Esophagus muscularis mucosa (tissue), 4 donors: ENCODE measurements around the gene CLASRP. TPM values are rescaled to one million over a fixed set of nuclear protein-coding genes. Genes with fewer than 3 reads are reported as not detected.
A peak's percentile ranks its signal among the peaks of the same experiment; 100 is the strongest.

ENCODE experiments used
- DNase-seq: peaks from one replicate; pipeline ENCODE4 v3.0.0-alpha.2; 2017; ENCODE audit errors: extremely low spot score
- H3K27ac ChIP-seq, 4 donors: fragments of 200-600 bp; sonication (generic); replicated peaks in 1 of 4; 1 replicate in 3 of 4; 2 replicates in 1 of 4; pipeline ENCODE4 v1.5.1; 2016 to 2019; ENCODE audit warnings: mild to moderate bottlenecking in 1 of 4
- H3K27me3 ChIP-seq, 4 donors: fragments of 200-600 bp; sonication (generic); one replicate each; pipeline versions ENCODE4 v1.5.1 to v1.6.0; 2016 to 2019
- H3K36me3 ChIP-seq, 4 donors: fragments of 200-600 bp; sonication (generic); one replicate each; pipeline ENCODE4 v1.5.1; 2016 to 2019
- H3K4me1 ChIP-seq, 4 donors: fragments of 200-600 bp; sonication (generic); one replicate each; pipeline ENCODE4 v1.5.1; 2016 to 2019
- H3K4me3 ChIP-seq, 4 donors: fragments of 200-600 bp; sonication (generic); 1 replicate in 2 of 4; 2 replicates in 2 of 4; pipeline ENCODE4 v1.5.1; 2016 to 2019; ENCODE audit warnings: mild to moderate bottlenecking in 4 of 4, moderate library complexity in 1 of 4
- H3K9me3 ChIP-seq, 4 donors: fragments of 200-600 bp; sonication (generic); 1 replicate in 3 of 4; 2 replicates in 1 of 4; pipeline ENCODE4 v1.5.1; 2016 to 2019
- CTCF ChIP-seq, 3 experiments: fragments of 200-600 bp in 2 of 3; fragments of 450-650 bp in 1 of 3; sonication (generic) in 2 of 3; IDR thresholded peaks; one replicate each; pipeline ENCODE4 v1.5.1; 2017 to 2019; ENCODE audit warnings: antibody characterized with exemption in 3 of 3, mild to moderate bottlenecking in 2 of 3, moderate library complexity in 1 of 3
- EP300 ChIP-seq: sonication (generic); formaldehyde crosslinking; IDR thresholded peaks from one replicate; pipeline ENCODE4 v1.6.1; 2017; ENCODE audit warnings: antibody characterized with exemption
- POLR2A ChIP-seq: fragments of 450-650 bp; IDR thresholded peaks from one replicate; pipeline ENCODE4 v1.6.1; 2017; ENCODE audit warnings: antibody characterized with exemption, moderate library complexity, mild to moderate bottlenecking, low read depth
- POLR2AphosphoS5 ChIP-seq, 2 donors: sonication (generic); formaldehyde crosslinking; IDR thresholded peaks; one replicate each; pipeline ENCODE4 v1.6.1; 2017; ENCODE audit warnings: antibody characterized with exemption in 2 of 2
- WGBS: methylation state at CpG from one replicate; pipeline ENCODE4 v1.1.5; 2018; 5-methylcytosine and 5-hydroxymethylcytosine counted together
- intact Hi-C: fragments of 100-400 bp; cut with DNase I; formaldehyde crosslinking; loops from one replicate; pipeline ENCODE4 v1.15.1; 2023
- total RNA-seq, 4 donors: library from RNA; depleted of rRNA; stranded (reverse); fragments of >200 nt; gene quantifications; one replicate each; pipeline versions ENCODE4 v1.1.0 to v1.2.1, GENCODE V29; 2016

Gene CLASRP
- total RNA-seq, 4 donors from 2014 or later, result 20.7 to 59.8 (median 32.9) TPM

- no peak overlapping the region for H3K27ac ChIP-seq
- peaks cover 86 to 100% (median 99%) of the 10 kb centered on the region in 4 donors for H3K36me3 ChIP-seq
- no peaks in the 10 kb centered on the region for H3K4me1 ChIP-seq
- H3K4me3 ChIP-seq, result no peak overlapping the region
- no peaks in the 10 kb centered on the region for H3K27me3 ChIP-seq
- intact Hi-C loops, result no loop called here
- WGBS, result 85% methylated on average over 14 of the region's 14 CpGs
- DNase-seq, result no peak
- H3K9me3 ChIP-seq, result no peaks in the 10 kb centered on the region
- TF ChIP-seq POLR2AphosphoS5 (IDR thresholded peaks at IDR 0.05) (no peak), POLR2A (no peak), CTCF (IDR thresholded peaks at IDR 0.05) (no peak), EP300 (no peak)
Measured at GRCh38 chr19:45058622-45059159, 19.8 kb downstream of the CLASRP start.

GRCh38 chr19:45059258-45059965 is 20.6 kb downstream of the CLASRP start:
- TF ChIP-seq CTCF (IDR thresholded peaks at IDR 0.05), result peak; percentile 57 to 89 (median 73)
- TF ChIP-seq POLR2A, result no peak
- Histone ChIP-seq H3K27ac (no peak overlapping the region), H3K4me1 (no peaks in the 10 kb centered on the region), H3K9me3 (no peaks in the 10 kb centered on the region), H3K36me3 (peaks cover 86 to 100% (median 99%) of the 10 kb centered on the region in 4 donors), H3K27me3 (no peaks in the 10 kb centered on the region), H3K4me3 (no peak overlapping the region)
- WGBS, result 51% methylated on average over 16 of the region's 16 CpGs
- DNase-seq, result peak; percentile 94
- intact Hi-C loops, result no loop called here

GRCh38 chr19:45061965-45062364 is 23.1 kb downstream of the CLASRP start:
- intact Hi-C loops, result no loop called here
- H3K27ac ChIP-seq, result no peak overlapping the region
- TF ChIP-seq POLR2A, result no peak
- TF ChIP-seq CTCF (IDR thresholded peaks at IDR 0.05), result no peak
- TF ChIP-seq EP300, result no peak
- TF ChIP-seq POLR2AphosphoS5 (IDR thresholded peaks at IDR 0.05), result no peak
- no peaks in the 10 kb centered on the region for H3K4me1 ChIP-seq
- no peak overlapping the region for H3K4me3 ChIP-seq
- H3K27me3 ChIP-seq, result no peaks in the 10 kb centered on the region
- peaks cover 81 to 100% (median 98%) of the 10 kb centered on the region in 4 donors for H3K36me3 ChIP-seq
- WGBS, result 89% methylated on average over 4 of the region's 4 CpGs
- no peaks in the 10 kb centered on the region for H3K9me3 ChIP-seq
- DNase-seq, result no peak

- H3K9me3 ChIP-seq, result no peaks in the 10 kb centered on the region
- H3K27ac ChIP-seq, result no peak overlapping the region
- no peak for DNase-seq
- peaks cover 72 to 100% (median 98%) of the 10 kb centered on the region in 4 donors for H3K36me3 ChIP-seq
- TF ChIP-seq POLR2AphosphoS5 (IDR thresholded peaks at IDR 0.05) (no peak), CTCF (IDR thresholded peaks at IDR 0.05) (no peak), EP300 (no peak), POLR2A (no peak)
- intact Hi-C loops, result no loop called here
- no peaks in the 10 kb centered on the region for H3K27me3 ChIP-seq
- H3K4me1 ChIP-seq, result no peaks in the 10 kb centered on the region
- H3K4me3 ChIP-seq, result no peak overlapping the region
- 95% methylated on average over 70 of the region's 85 CpGs for WGBS
Measured at GRCh38 chr19:45063851-45064801, 25.3 kb downstream of the CLASRP start.
